ENCODE data around the gene KIZ.

Gene KIZ

GRCh38 chr20:21125849-21126580 is at the start of gene KIZ:
Gene KIZ, plus strand, starts transcription at chr20:21126082. Its CDS starts 34 bp downstream, at chr20:21126116.
- DNase-seq (ENCODE audit: low spot score): peak; percentile 87

- DNase-seq (ENCODE audit: low spot score): no peak
Observed at GRCh38 chr20:21077809-21078345, 48.0 kb upstream of the KIZ start.

GRCh38 chr20:21082584-21082983 is 43.3 kb upstream of the KIZ start:
- DNase-seq (ENCODE audit: low spot score): no peak

GRCh38 chr20:21083825-21084325 is 42.0 kb upstream of the KIZ start:
- no peak for DNase-seq (ENCODE audit: low spot score)

GRCh38 chr20:21087862-21088540 is 37.9 kb upstream of the KIZ start:
- DNase-seq (ENCODE audit: low spot score): no peak

GRCh38 chr20:21089391-21089790 is 36.5 kb upstream of the KIZ start:
- no peak for DNase-seq (ENCODE audit: low spot score)

- no peak for DNase-seq (ENCODE audit: low spot score)
Observed at GRCh38 chr20:21090111-21090618, 35.7 kb upstream of the KIZ start.

GRCh38 chr20:21090721-21091120 is 35.2 kb upstream of the KIZ start:
- no peak for DNase-seq (ENCODE audit: low spot score)

GRCh38 chr20:21092806-21093205 is 33.1 kb upstream of the KIZ start:
- DNase-seq (ENCODE audit: low spot score): no peak

GRCh38 chr20:21096321-21097043 is 29.4 kb upstream of the KIZ start:
- no peak for DNase-seq (ENCODE audit: low spot score)

- DNase-seq (ENCODE audit: low spot score): no peak
Observed at GRCh38 chr20:21099751-21100577, 25.9 kb upstream of the KIZ start.

GRCh38 chr20:21100578-21101452 is 25.1 kb upstream of the KIZ start:
- DNase-seq (ENCODE audit: low spot score): no peak

GRCh38 chr20:21101453-21101931 is 24.4 kb upstream of the KIZ start:
- DNase-seq (ENCODE audit: low spot score): no peak

GRCh38 chr20:21101932-21102575 is 23.8 kb upstream of the KIZ start:
- no peak for DNase-seq (ENCODE audit: low spot score)

GRCh38 chr20:21102603-21103311 is 23.1 kb upstream of the KIZ start:
- DNase-seq (ENCODE audit: low spot score): no peak

GRCh38 chr20:21103582-21104465 is 22.1 kb upstream of the KIZ start:
- DNase-seq (ENCODE audit: low spot score): no peak

- no peak for DNase-seq (ENCODE audit: low spot score)
Observed at GRCh38 chr20:21104466-21104761, 21.5 kb upstream of the KIZ start.

GRCh38 chr20:21104921-21105320 is 21.0 kb upstream of the KIZ start:
- DNase-seq (ENCODE audit: low spot score): no peak
